EL (cell line): ENCODE results near the gene HID1.
A peak's percentile ranks its signal among the peaks of the same experiment; 100 is the strongest.
"Not testable (repeated sequence)": the region's sequence is repeated elsewhere in the genome, so short reads cannot be mapped to it uniquely, and the experiment has no call there.

Experiments
- DNase-seq: peaks from one replicate; pipeline ENCODE4 v3.0.0-alpha.2; 2016

Gene HID1, protein sequence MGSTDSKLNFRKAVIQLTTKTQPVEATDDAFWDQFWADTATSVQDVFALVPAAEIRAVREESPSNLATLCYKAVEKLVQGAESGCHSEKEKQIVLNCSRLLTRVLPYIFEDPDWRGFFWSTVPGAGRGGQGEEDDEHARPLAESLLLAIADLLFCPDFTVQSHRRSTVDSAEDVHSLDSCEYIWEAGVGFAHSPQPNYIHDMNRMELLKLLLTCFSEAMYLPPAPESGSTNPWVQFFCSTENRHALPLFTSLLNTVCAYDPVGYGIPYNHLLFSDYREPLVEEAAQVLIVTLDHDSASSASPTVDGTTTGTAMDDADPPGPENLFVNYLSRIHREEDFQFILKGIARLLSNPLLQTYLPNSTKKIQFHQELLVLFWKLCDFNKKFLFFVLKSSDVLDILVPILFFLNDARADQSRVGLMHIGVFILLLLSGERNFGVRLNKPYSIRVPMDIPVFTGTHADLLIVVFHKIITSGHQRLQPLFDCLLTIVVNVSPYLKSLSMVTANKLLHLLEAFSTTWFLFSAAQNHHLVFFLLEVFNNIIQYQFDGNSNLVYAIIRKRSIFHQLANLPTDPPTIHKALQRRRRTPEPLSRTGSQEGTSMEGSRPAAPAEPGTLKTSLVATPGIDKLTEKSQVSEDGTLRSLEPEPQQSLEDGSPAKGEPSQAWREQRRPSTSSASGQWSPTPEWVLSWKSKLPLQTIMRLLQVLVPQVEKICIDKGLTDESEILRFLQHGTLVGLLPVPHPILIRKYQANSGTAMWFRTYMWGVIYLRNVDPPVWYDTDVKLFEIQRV

DNA sequence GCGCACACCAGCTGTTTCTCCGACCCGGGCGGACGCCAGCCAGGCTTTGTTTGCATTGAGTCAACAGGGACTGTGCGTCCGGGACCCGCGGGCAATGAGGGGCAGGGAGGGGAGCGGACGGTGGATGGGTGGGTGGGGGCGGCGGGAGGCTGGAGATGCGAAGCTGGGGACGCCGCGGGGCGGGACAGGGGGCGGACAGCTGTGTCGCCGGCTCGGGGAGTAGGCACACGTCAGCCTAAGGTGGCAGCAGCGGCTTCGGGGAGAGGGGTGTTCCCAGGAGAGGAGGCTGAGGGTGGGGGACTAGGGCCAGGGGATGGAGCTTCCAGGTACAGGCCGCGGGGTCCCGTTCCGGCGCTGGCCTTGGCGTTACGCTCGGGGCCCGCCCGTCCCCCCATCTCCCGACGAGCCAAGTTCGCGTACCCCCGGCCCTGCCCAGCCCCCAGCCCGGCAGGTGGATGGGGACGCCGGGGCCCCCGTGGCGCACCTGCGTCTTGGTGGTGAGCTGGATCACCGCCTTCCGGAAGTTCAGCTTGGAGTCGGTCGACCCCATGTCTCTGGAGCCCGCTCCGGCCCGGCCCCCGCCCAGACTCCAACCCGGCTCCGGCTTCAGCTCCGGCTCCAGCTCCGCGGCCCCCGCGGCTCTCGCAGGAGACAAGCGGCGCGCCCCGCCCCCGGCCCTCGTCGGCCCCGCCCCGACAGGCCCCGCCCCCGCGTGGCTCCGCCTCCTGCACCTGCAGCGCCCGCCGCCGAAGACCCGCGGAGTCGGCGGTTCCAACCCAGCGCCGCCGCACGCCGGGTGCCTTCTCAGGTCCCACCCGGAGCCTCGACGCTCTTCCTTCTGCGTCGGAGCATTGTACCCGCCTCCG, at the start of gene HID1:
Gene HID1, minus strand, starts transcription at position 653 of the 866 bp plus-strand sequence. Its CDS starts 103 bp downstream, at position 550.
- peak; percentile 48 for DNase-seq

DNA sequence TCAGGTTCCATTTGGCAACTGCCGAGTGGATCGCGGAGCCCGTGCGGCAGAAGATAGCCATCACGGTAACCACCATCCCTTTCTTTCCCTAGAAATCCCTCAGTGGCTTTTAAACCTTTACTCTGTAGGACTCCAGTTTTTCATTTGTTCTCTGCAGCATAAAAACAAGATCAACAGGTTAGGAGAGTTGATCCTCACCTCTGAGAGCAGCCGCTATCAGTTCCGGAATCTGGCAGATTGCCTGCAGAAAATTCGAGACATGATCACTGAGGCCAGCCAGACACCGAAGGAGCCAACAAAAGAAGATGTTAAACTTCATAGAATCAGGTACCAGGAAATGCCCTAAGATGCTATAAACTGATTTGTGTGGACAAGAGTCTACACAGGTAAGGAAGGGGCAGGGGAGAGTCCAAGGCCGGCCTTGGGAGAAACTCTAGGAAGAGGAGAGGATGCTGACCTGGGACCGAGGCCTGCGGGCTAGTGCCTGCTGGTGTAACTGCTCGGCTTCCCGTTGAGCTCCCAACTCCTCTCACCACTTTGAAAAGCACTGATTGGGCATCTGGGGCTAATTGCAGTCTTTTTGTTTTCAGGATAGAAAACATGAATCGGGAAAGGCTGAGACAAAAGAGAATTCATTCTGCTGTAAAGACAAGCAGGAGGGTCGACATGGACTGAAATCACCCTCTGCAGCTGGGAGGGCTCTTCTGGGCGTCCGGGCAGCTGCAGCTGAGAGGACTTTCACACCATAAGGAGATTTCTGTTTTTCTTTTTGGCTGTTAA, 48.0 kb upstream of the HID1 start:
- DNase-seq: no peak

DNA sequence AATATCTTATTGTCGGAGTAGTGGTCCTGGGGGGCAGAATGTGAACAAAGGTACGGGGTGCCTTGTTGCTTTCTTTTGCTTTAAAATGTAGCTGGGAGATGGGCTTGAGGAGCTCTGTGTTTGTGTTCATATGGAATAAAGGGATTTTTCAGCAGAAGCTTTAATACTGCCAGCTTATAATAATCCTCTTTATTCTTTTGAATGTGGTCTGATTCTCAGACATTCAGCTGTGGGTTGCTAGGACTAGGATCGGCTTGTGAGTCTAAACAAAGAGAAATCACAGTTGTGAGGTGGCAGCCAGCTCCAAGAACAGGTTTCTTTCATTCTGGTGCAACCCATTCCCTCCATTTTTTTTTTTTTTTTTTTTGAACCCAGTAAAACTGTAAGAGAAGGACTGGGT, 47.2 kb upstream of the HID1 start:
- no peak for DNase-seq

DNA sequence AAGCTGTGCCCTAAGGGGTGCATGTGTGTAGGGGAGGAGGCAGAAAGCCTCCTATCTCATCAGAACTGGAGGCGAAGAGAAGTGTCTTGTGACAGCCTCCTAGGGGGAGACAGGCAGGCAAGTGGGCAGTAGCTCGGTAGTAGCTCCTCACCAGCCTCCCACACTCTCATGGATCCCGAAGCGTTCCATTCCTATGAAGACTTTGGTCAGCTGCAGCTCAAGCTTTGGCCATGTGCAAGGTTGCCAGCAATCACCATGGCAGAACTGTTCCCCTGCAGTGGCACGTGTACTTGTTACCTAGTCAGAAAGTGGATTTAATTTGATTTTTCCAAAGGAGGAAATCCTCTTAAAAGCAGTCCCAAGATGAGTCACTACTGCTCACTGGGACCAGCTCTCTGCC, 46.6 kb upstream of the HID1 start:
- DNase-seq: no peak

DNA sequence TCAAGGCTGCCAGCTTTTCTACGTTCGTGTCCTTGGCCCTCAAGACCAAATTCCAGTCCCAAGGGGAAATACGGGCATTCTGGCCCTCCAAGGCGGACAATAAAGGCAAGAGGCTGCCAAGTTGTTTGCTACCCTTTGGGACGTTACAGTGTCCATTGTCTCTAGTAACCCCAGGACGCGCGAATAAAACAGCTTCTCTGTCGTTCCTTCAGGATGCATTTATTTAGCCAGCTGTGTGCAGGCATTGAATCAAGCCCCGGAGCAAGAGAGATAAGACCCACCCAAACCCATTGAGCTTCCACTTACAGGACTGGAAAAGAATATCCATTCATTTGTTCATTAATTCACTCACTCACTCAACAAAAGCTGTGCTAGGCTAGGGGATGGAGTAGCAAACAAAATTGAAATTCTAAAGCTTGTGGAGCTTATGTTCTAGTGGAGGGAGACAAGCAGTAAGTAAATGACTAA, 40.6 kb upstream of the HID1 start:
- no peak for DNase-seq

DNA sequence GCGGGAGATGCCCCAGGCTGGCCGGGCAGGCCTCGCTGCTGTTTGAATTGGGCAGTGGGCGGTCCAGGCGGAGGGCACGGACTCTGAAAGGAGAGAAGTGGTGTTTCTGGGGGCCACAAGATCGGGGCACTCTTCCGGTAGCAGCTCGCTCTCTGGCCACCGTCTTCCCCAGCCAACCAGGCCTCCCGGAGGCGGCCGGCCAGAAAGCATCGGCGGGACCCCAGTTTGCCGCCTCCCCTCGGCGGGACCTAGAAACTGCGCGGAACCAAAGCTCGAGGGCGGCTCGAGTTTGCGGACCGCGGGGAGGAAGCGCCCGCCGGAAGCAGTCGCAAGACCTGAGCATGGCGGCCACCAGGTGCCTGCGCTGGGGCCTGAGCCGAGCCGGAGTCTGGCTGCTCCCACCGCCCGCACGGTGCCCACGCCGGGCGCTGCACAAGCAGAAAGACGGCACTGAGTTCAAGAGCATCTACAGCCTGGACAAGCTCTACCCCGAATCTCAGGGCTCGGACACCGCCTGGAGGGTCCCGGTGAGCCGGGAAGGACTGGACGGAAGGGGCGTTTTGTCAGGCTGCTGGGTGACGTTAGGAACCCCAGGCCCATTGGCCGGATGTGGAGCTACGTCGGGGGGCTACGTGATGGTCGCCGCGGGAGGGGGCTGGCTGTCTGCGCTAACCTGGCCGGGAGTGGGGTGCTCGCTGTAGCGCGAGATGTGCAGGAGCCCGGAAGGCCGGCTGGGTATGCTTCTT, 40.0 kb upstream of the HID1 start, which contains the start of gene MRPL58:
Gene MRPL58, plus strand, starts transcription at position 325 of the 746 bp plus-strand sequence. Its CDS starts 17 bp downstream, at position 342.
- DNase-seq: peak; percentile 92

DNA sequence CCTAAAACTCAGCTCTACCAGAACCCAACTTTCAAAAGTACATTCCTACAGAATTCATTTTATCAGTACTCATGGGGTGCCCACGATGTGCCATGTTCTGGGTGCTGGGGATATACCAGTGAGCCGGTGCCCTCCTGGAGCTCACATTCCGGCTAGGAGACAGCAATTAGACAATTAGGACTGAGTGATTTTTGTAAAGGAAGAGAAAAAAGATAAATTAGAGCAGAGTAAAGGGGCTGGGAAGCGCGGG, 39.5 kb upstream of the HID1 start:
- DNase-seq: no peak

DNA sequence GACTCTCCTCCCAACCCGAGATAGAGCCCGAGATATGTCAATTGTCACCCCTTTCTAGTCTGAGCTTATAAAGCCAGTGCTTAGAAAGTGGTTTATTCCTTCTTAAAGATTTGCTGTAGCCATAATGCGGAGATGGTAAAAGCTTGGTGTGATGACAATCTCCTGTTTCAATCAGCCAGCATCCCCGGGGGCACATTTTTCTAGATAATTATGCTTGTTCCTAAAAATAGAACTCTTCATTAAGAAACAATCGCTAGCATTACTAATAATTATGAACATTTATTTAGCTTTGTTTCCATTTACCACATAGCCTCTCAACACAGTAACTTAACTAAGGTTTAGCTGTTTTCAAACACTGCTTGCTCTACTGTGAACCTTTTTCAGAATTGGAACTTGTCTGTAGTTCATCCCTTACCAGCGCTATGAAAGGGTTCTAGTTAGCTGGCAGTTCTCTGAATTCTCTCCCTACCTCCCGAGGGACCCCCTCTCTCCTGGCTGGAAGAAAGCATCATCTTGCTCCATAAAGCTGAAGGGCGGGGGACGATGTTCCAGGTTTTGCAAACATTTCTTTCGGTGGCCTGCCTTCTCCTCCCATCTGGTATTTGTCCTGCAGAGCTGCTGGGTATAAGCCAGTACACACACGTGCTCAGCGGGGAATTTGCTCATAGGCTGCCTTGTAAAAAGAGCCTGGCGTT, 39.0 kb upstream of the HID1 start:
- DNase-seq: peak; percentile 67

DNA sequence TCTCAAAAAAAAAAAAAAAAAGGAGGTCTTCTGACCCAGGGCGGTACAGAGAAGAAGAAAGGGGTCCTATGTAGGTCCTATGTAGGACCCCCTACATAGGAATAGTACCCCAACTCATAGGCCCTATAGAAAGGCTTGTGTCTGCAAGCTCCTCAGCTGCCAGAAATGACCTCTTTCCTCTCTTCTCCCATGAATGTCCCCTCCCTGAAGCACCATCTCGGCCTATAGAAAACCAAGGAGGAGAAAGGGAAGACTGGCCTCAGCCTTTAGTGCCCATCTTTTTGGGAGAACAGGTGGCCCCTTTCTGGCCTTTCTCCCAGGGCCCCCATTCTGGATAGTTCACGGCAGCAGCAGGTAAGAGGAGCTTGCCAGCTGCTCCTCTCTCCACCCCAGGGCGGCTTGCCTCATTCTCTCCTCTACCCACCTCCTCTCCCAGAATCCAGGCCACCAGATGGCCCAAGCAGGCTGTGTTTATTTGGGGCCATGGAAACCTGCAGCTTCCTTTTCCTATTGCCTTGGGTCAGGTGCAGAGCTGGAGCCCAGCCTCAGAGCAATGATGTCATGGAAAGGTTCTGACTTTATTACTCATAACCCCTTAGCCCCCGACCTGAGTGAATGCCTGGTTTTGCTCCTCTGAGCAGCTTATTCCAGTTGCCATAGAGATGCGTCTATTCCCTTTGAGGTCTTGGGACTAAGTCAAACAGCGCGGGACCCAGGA, 38.3 kb upstream of the HID1 start:
- peak; percentile 39 for DNase-seq

DNA sequence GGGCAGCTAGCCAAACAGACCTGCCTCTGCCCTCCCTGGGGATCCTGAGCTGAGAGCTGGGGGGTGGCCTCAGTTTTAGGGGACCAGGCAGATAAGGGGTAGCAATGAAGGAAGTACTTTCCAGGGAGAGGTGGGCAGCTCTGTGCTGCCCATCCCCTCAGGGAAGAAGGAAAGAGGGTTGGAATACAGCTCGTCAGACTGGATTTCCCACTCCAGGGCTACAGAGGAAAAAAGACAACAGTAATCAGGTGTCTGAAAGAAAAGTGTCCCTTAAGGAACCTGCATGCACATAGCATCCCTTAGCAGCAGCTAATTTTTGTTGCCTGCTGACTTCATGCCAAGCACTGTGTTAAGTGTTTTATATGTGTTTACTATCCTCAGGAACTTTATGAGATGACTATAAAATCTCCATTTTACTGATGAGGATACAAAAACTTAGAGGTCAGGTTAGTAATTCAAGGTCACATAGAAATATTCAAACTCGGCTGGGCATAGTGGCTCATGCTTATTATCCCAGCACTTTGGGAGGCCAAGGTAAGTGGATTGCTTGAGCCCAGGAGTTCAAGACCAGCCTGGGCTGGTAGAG, 36.7 kb upstream of the HID1 start:
- DNase-seq: peak; percentile 12

DNA sequence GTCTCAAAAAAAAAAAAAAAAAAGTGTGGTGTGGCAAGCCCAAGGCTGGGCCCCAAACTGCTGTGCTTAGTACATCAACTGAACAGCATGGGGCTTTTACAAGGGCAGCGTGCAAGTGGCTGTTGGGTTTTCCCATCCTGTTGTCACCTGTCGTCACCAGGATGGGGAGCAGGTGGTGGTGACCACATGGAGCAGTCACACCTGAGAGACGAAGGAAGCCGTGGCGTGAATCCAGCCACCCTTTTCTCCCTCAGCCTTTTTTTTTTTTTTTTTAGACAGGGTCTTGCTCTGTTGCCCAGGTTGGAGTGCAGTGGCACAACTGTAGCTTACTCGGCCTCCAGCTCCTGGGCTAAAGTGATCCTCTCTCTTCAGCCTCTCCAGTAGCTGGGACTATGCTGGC, 35.8 kb upstream of the HID1 start:
- DNase-seq: no peak

DNA sequence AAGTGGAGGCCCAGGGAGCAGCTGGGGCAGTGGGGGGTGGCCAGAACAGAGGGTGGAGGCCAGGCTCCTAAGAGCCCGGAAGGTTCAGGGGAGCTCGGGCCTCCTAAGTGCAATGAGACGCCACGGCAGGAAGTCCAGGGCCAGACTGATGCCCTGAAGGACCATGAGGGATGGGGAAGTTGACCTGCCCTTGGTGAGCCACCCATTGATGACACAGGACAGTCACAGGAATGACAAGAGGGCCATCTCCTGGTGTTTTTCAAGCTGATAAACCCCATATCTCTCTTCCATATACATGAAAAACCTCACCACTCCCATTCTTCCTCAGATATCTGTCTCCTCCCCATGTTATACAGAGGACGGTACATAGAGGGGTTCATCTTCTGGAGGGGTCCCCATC, 34.1 kb upstream of the HID1 start:
- no peak for DNase-seq

DNA sequence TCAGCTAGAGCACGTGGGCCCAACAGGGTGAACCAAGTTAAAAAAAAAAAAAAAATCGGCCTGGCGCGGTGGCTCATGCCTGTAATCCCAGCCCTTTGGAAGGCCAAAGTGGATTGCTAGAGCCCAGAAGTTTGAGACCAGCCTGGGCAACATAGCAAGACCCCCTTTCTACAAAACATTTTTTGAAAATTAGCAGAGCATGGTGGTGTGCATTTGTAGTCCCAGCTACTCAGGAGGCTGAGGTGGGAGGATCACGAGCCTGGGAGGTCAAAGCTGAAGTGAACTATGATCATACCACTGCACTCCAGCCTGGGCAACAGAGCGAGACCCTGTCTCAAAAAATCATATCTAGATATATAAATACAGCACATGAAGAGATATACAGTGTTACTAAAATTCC, 33.5 kb upstream of the HID1 start:
- DNase-seq: not testable (repeated sequence)

DNA sequence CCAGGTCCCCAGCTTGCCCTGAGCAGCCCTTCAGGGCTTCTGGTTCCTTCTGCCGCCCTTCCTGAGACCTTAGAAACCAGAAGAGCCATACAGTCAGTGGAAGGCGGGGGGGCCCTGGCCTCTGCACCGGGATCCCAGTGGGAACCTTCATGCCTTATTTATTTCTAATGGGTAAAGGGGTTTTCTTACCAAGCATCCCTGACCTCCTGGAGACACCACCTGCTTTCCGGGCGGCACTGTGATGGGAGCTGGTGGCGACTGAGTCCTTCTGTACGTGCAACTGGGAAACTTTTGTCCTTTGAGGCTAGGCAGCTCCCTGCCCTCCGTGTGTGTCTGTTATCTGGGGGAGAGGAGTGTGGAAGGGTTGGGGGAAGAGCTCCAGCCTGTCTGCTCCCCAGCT, 32.7 kb upstream of the HID1 start:
- DNase-seq: no peak

DNA sequence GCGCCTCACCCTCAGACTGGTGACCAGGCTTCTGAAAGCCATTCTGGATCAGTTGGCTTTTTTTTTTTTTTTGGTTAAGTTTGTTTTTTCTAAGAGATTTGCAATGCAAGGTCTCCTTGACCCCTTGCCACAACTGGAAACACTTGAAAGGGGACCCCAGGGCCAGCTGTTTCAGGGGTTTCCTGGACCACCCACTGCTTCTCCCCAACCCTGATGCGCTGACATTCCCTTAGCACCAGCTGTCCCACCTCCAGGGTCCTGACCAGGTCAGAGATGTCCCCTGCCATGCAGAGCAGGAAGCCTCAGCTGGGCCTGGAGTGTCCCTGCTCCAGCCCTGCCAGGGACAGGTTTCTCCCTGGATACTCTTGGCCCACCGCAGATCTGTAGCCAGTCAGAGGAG, 31.8 kb upstream of the HID1 start:
- DNase-seq: no peak

DNA sequence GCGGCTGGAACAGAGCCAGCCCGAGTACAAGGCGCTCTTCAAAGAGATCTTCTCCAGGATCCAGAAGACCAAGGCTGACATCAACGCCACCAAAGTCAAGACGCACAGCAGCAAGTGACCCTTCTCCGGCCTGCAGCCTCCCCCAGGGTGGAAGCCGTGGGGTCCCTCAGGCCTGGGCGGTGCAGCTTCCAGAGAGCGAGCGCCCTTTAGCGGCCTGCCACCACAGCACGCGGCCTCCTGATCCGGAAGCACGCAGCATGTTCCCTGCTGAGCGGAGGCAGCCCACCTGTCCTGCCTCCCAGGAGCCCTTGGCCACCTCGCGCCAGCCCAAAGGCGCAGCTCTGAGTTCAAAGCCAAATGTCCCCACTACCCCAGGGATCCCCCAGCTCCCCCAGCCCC, 31.4 kb upstream of the HID1 start:
- DNase-seq: no peak

DNA sequence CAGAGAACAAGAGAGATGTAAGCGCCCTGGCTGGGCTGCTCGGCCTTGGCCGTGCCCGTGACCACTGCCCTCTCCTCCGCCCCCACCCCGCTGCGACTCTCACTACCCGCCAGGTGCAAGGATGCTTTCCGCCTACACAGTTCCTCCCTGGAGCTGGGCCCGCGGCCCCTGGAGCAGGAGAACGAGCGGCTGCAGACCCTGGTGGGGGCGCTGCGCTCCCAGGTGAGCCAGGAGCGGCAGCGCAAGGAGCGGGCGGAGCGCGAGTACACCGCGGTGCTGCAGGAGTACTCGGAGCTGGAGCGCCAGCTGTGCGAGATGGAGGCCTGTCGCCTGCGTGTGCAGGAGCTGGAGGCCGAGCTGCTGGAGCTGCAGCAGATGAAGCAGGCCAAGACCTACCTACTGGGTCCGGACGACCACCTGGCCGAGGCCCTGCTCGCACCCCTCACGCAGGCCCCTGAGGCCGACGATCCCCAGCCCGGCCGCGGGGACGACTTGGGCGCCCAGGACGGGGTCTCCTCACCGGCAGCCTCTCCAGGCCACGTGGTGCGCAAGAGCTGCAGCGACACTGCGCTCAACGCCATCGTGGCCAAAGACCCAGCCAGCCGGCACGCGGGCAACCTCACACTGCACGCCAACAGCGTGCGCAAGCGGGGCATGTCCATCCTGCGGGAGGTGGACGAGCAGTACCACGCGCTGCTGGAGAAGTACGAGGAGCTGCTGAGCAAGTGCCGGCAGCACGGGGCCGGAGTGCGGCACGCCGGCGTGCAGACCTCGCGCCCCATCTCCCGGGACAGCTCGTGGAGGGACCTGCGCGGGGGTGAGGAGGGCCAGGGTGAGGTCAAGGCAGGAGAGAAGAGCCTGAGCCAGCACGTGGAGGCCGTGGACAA, 30.8 kb upstream of the HID1 start:
- no peak for DNase-seq

DNA sequence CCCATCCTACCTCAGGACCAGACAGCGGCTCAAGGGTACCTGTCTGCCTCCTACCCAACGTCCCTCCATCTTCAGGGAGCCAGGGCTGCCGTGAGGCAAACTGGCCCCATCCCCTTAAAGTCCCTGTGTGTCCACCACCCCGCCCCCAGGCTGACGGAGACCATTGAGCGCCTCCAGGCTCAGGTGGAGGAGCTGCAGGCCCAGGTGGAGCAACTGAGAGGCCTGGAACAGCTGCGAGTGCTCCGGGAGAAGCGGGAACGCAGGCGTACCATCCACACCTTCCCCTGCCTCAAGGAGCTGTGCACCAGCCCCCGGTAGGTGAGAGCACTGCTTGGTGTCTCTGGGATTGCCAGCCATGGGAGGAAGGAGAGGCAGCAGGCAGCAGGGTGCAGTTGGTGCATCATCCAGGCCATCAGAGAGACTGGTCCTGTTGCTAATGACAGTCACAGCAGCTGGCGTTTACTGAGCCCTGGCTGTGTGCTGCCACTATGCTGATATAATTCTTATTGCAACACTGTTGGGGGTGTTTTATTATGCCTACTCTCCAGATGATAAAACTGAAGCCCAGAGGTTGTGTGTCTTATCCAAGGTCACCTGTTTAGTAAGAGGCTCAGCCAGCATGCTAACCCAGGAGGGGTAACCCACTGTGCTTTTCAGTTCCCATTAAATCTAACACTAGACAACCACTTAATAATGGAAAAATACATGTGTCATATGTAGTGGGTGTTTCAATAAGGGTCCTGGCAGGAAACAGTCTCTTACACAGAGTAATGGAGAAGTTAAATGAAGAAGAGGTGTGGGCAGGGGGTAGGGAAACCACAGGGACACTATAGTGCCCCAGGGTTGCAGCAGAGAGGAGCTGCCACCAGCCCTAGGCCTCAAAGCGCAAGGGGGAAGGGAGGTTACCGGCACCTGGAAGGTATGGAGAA, 29.6 kb upstream of the HID1 start:
- DNase-seq: no peak
